Measurements from ENCODE around the gene SEPTIN7.
"Not testable (repeated sequence)": the region's sequence is repeated elsewhere in the genome, so short reads cannot be mapped to it uniquely, and the experiment has no call there.

SEPTIN7 gene

DNA sequence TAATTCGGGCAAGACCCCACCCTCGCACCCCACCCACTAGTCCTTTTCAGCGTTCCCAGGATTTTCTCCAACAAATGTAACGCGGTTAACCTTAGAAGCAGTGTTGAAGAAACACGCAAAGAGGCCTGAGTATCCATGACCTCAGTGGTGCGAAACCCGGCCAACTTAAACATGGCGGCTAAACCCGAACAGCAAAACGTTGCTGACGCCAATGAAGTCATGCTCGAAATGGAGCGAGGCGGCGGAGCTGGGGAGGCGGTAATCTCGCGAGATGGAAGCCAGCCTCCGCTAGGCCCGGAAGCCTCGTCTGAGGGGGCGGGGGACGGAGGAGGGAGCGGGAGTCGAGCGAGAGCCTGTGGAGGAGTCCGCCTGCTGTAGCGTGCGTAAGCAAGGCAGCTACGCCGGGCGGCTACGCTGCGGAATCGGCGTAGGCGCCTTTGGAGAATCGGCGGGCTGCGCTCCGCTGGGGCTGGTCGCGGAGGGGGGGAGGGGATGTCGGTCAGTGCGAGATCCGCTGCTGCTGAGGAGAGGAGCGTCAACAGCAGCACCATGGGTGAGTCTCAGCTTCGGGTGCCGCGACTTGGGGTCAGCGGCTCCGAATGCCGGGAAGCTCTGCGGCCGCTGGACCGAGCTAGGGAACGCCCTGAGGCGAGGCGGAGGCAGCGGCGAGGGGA is at the start of gene SEPTIN7:
TSS of gene SEPTIN7 (plus strand) at position 340 of the 674 bp plus-strand sequence. CDS start at position 493, 153 bp downstream.
- peak; percentile 99 for DNase-seq

DNA sequence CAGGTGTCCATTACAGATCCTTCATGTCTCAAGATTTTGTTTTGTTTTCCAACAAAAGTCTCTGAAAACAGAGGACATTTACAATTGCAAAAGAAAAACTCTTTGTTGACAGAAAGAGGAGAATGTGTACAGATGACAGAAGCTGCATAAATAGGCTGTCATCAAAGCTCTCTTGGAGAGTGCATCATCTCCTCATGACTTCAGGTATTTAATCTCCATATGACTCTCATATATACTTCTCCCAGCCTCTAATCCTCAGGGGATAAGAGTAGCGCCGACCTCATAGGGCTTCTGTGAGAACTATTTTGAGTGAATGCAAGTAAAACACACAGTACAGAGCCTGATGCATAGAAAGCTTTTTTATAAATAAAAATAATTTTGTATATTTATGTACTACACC is 48.1 kb upstream of the SEPTIN7 start:
- DNase-seq = no peak

DNA sequence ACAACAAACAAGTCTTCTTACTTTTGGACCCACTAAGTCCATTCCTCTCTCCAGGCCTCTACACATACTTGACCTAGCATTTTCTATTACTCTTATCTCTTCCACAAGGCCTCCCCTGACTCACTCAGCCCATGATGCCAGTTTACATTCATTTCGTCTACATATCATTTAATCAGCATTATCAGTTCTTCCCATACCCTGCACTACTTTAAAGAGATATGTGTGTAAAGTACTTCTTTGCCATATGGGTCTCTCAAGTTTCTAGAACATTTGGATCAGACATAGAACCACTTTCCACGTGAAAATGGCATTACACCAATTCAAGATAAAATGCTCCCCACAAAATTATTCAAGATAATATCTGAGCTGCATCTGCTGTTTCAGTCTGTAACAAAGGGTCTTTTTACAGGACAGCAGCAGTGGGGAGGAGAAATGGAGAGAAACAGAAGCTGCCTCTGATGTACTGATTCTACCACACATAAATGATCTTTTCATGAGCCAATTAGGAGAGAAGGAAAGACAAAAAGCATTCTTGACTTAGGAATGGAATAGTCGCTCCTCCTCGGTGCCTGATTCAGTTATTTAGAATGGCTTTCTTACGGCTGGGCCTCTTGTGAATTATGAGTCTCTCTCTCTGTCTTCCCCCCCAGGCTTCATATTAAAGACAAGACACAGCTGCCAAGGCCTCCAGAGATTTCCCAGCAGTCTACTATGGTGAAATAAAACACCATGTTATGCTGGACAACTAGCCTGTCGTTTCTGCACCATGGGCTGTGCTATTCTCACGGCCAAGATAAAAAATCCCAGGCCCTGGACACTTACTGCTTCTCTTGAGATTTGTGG is 46.9 kb upstream of the SEPTIN7 start:
- DNase-seq = no peak

DNA sequence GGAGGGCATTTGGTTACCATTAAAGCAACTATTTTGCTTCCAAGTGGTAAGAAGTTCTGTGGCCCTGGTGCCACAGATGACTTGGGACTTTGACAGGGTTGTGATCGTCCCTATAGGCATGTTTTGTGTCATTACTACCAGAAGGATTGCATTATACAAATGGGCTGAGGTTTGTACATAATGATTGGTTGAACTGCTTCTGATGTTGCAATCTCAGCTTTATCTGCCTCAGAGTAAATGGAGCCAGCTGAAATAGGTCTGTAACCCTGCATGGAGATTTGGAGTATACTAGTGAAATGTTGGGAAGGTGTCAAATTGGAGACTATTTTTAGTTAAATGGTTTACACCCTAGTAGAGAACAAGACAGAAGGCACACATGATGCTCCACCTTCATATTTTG is 46.1 kb upstream of the SEPTIN7 start:
- no peak for DNase-seq

DNA sequence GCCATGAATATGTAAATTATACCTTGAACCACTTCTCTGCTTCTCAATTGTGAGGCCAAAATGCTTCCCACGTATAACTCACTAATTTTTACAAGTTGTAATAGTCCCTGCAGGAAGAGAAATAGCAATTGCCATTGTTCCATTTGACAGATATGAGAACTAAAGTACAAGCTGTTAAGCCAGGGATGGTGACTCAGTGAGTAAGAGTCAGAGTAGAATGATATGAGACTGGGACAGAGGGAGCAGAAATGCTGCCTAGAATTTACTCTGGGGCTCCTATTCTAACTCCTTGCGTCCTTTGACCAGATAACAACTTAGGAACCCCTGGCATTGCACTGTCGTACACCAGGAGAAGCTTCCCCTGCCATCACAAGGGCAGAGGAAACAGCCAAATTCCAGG is 45.1 kb upstream of the SEPTIN7 start:
- no peak for DNase-seq

DNA sequence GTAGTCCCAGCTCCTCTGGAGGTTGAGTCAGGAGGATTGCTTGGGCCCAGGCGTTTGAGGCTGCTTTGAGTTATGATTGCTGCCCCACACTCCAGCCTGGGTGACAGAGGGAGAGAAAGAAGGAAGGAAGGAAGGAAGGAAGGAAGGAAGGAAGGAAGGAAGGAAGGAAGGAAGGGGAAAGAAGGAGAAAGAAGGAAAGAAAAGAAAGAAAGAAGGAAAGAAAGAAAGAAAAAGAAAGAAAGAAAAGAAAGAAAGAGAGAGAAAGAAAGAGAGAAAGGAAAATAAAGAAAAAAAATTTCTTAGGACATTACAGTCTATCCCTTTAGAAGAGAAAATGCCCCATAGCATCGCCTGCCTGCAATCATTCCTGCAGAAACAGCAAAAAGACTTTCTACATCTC is 44.4 kb upstream of the SEPTIN7 start:
- DNase-seq = not testable (repeated sequence)

DNA sequence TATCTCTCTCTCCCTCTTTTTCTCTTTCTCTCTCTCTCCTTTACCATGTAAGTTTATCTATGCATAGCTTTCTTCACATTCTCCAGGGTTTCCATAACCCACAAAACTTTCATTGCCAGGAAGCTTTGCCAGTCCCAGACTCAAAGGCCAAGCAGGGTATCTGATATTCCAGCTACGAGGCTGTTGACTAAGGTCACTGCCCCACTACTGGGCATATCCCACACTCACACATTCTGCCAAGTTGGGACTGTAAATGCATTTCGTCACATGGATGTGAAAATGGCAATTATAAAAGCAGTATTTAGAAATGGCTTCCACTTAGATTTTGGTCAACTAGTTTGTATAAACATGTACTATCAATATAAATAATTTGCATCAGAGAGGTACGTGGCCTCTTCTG is 43.3 kb upstream of the SEPTIN7 start:
- DNase-seq = no peak

DNA sequence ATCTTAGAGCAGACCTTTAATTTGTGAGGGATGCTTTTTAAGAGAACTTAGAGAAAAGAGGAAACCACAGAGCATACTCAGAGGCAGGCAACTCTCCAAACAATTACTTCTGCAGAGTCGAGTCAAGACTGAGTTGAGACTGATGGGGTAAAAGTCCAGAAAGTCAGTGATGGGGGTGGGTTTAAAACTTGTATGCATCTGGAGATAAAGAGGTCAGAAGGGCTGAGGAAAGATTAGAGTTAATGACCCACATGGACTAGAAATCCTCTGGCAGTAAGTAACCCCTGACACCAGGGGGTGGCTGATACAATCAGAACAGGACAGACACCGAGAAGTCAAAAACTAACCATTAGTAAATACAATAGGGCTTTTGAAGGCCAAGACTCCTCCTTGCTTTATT is 42.4 kb upstream of the SEPTIN7 start:
- no peak for DNase-seq

DNA sequence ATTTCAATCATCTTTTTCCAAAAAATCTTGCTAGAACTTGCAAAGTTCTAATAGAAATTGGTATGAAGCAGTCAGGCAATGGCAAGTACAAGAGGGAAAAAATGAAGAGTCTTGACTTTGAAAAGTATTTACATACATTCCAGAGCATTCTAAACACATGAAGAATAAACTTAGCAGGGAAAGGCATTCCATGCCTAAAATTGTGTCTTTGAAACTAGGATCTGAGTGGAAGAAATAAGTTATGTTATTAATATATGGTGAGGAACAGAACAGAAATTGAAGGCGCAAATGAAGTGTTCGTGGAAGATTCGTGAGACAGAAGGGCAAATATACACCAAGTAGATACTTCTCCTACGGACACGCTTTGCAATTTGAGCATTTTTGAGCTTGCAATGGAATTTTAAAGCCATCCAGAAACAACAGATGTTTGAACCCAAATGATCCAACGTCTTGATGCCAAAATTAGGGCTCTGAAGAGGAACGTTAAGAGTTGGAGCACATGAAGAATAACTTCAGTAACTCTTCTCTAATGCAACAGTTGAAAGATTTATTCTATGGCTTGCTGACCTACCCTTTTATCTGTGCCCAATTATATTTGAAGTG is 40.6 kb upstream of the SEPTIN7 start:
- DNase-seq = no peak

DNA sequence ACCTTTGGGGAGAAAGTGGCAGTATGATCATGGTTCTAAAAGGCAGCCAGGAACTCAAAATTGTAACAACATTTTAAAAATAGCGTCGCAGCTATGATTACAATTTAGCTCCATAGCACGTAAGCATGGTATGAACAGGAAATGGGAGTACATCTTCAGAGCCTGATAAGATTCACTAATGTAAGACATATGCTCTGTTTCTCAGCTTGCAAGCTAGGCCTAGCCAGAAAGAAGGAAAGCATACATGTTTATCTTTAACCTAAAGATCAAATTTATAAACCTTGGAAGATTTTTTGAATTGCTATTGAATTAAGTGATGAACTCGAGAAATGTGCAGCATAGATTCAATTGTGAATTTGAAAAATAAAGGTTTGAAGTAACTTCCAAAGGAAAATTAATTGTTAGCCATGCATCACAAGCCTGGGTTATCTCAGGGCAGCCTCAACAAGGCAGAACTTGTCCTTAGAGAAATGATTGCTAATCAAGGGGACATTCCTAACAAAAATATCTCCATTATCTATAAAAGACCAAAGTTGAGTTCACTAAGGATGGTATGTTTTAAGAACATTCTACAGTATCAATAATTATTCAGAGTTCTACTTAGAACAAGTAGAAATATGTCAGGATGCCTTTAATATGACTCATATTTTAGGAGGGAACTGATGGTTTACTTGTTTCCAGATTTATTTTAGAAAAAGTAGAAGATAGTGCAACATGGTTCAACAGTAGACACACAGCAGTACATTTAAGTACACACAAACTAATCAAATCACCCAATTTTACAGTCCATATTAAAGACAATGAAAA is 38.8 kb upstream of the SEPTIN7 start:
- no peak for DNase-seq

DNA sequence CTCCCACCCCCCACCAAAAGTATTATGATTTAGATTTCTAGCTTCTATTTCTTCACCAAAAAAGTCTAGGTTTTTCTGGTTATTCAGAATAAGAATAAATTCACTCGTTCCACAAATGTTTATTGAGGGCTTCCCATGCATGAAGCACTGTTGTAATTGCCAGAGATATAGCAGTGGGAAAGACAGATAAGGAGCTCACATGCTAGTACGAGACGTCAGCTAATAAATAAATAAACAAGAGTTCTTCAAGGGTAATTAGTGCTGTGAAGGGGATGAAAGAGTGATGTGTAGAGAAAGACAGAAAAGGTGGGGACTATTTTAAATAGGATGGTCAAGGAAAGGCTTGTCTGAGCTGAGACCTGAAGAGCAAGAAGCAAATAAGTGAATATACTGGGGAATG is 38.1 kb upstream of the SEPTIN7 start:
- no peak for DNase-seq

DNA sequence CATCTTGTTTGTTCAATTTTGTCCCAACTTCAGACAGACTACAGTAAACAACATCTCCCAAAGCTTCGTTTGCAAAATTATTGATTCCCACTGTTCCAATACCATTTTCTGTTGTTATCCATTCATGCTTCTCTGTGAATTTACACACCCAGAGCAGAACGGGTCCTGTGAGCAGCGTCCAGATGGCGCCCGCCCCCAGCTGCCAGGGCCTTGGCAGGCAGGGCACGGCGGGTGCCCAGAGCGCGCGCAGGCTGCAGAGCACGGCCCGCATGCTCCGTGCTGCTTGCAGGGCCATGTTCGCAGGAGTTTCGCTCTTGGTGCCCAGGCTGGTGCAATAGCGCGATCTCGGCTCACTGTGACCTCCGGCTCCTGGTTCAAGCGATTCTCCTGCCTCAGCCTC is 32.5 kb upstream of the SEPTIN7 start:
- DNase-seq = no peak

DNA sequence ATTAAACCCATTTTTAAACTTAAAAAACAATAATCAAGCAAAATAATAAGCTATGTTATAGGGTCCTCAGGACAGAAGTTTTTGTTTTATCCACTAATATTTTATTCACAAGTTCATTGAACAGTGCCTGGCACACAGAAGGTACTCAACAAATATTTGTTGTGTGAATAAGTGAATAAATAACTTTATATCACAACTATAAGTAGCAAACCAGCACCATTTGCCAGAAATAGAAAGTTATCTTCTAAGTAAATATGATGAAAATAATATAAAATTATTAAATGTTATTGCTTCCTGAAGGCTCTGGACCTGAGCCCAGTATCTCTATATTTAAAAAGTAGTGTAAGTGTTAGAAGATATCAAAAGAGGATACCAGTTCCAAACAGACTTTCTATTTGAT is 29.1 kb upstream of the SEPTIN7 start:
- no peak for DNase-seq

DNA sequence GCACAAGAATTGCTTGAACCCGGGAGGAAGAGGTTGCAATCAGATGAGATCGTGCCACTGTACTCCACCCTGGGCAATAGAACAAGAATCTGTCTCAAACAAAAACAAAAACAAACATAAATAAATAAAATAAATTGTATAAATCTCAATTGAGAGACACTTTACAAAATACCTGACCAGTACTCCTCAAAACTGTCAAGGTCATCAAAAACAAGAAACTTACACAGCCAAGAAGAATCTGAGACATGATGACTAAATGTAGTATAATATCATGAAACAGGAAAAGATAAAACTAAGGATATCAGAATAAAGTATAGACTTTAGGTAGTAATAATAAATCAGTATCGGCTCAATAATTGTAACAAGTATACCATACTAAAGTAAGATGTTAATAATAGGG is 26.9 kb upstream of the SEPTIN7 start:
- DNase-seq = no peak

DNA sequence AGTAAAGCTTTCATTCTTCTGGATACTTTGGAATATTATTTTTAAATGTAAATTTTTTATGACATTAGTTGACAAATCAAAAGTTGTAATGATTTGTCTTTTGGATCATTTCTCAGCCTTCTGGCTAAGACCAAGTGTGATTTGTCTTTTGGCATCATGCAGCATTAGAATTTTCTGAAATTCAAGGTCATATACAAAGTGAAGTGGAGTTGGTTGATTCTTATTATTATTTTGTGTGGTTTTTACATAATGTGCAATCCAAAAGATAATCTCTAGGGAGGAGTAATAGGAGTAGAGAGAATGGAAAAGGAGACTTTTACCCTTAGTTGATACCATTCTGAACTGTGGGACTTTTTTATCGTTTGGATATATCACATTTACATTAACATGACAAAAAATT is 24.2 kb upstream of the SEPTIN7 start:
- no peak for DNase-seq

DNA sequence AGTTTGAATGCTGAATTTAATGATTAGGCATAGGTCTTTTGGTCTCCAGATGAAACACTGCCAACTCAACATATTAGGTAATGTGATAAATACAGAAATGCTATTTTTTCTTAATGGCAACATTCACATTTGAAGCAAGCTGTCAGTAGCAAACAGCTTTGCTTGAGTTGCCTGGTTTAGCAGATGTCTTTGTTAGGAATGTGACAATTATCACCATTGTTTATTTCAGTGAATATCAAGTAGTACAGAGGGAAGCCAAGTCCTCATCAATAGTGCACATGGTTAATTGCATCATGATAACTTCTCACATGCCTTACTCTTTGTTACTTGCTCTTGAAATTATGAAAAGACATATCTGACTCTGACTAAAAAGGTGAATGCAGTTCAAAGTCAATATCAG is 23.7 kb upstream of the SEPTIN7 start:
- no peak for DNase-seq

DNA sequence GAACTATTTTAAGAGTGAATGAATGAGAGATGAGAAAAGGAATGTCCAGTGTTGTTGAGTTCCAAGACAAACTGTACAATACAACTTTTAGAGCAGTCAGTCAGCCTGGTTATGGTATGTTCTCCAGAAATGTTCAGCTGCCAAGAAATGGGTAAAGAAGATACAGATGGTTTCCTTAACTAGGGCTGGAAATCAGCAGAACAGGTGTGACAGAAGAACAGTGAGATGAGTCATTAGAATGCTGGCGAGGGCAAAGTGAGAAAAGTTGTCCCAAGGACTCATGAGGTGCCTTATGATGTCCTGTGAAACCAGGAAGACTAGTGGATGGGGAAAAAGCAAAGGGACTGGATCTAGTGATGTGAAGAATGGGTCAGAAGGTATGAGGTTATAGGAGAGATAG is 20.8 kb upstream of the SEPTIN7 start:
- DNase-seq = peak; percentile 7

DNA sequence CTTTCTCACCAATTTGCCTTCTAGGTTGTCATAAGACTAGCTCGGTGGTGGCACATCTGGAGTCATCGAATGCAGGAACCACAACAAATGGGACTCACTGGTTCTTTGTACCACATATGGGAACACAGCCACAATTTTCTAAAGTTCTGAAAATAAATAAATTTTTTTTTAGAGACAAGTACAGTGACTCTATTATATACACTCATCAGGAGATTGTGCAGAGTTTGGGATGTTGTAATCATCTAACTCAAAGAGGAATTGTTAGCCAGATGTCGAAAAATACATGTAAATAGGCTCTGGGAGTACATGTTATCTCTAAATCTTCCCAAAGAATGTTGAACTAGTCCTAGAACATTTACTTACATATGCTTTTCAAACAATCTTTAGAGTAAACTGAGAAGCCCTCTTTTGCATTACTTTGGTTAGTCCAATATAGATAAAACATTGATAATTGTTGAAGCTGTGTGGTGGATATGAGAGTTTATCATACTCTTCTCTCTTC is 19.6 kb upstream of the SEPTIN7 start:
- DNase-seq = no peak

DNA sequence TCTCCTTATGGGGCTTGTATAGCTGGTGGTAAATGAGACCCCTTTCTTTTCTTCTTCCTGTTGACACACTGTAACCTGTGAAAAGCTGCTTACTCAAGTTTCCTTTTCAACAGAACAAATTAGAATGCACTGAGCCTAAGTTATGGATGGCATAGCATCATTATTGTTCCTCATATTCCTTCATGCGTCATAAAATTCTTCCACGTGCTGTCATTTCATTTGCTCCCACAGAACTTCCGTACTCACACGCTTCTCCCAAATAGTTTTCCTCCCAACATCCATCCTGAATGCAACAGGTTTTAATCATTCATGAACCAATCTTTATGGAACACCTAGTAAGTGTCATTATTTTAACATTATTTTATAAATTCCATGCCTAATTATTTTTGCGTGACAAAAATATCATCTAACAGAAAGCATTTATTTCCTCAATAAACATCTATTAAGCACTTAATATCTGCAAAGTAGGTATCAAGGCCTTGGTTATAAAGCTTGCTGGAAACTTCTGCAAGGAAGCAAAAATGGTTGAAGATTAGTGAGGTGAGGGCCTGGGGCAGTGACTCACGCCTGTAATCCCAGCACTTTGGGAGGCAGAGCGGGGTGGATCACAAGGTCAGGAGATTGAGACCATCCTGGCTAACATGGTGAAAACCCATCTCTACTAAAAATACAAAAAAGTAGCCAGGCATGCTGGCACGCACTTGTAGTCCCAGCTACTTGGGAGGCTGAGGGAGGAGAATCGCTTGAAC is 18.9 kb upstream of the SEPTIN7 start:
- DNase-seq = no peak

DNA sequence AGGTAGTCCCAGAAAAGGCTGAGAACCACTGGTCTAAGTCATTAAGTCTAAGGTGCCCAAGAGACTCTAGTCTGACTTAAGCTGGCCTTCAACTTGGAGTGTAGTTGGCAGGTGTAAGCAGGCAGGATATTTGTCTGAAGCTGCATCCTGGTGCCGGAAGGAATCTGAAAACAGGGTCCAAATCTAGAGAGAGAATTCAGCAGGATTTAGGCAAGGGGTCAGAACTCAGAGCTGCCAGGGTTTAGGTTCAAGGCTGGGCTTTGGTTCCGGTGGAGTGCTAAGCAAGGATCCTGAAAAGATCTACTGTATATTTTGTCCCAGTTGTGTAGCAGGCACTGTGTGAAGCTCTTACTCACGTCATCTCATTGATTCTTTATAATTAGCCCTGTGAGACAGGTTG is 16.5 kb upstream of the SEPTIN7 start:
- no peak for DNase-seq

DNA sequence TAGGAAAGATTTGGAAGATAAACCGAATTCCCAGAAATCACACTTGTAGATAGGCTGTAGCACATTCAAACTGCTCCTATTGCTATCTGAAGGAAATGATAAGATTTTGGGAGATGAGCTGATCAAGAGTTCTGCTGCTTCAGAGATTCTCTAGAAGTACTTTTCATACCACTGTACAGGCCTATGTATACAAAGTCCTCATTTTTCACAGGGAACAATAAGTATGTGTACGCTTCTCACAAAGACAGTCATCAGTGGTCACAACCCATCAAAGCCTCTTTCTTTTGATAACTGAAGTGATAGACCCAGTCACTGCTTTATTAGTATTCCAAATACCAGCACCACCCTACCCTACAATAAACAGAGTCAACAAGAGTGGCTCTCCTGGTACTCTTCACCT is 15.6 kb upstream of the SEPTIN7 start:
- no peak for DNase-seq

DNA sequence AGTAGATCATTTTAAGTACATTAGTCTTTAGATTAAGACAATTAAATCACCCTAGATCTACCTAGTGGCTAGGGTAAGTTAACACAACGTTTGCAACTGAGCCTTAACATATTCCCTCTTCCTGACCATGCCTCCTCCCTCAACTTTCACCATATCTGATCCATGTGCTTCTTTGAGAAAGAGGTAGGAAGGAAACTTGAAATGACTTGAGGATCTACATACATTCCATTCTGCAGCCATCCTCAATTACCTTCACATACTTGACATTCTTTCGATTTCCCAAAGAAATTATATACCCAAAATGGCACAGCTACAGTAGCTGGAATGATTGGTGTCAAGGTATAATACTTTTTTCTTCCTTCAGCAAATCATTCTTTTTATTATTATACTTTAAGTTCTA is 12.9 kb upstream of the SEPTIN7 start:
- no peak for DNase-seq
